Parathyroid adenoma (tissue), 2 donors: ENCODE data around the gene LEFTY2.

Experiments used
- H2AFZ ChIP-seq: fragments of 300-600 bp; sonication (generic); one replicate; pipeline ENCODE4 v1.7.0; 2017; ENCODE audit warnings: antibody characterized with exemption, mild to moderate bottlenecking
- H3K27ac ChIP-seq: fragments of 300-600 bp; sonication (generic); one replicate; pipeline ENCODE4 v1.7.0; 2017
- H3K27me3 ChIP-seq: fragments of 300-600 bp; sonication (generic); one replicate; pipeline ENCODE4 v1.7.0; 2017; ENCODE audit warnings: low read length; ENCODE audit not compliant: control insufficient read depth, insufficient read depth
- H3K36me3 ChIP-seq: fragments of 300-600 bp; sonication (generic); one replicate; pipeline ENCODE4 v1.7.0; 2017; ENCODE audit warnings: low read length; ENCODE audit not compliant: control insufficient read depth, insufficient read depth
- H3K4me1 ChIP-seq: fragments of 300-600 bp; sonication (generic); one replicate; pipeline ENCODE4 v1.7.0; 2017; ENCODE audit warnings: control low read depth
- H3K4me2 ChIP-seq: fragments of 300-600 bp; sonication (generic); one replicate; pipeline ENCODE4 v1.7.0; 2017; ENCODE audit warnings: low read length
- H3K4me3 ChIP-seq: fragments of 300-600 bp; sonication (generic); one replicate; pipeline ENCODE4 v1.7.0; 2017; ENCODE audit warnings: low read depth, low read length
- H3K79me2 ChIP-seq: fragments of 300-600 bp; sonication (generic); one replicate; pipeline ENCODE4 v1.7.0; 2017; ENCODE audit warnings: control low read depth
- H3K9ac ChIP-seq: fragments of 300-600 bp; sonication (generic); one replicate; pipeline ENCODE4 v1.7.0; 2017; ENCODE audit warnings: mild to moderate bottlenecking
- H3K9me3 ChIP-seq: fragments of 300-600 bp; sonication (generic); one replicate; pipeline ENCODE4 v1.7.0; 2017; ENCODE audit warnings: low read length; ENCODE audit not compliant: control insufficient read depth
- TF ChIP-seq, protein P1 (sequence below): fragments of 300-600 bp; sonication (generic); IDR thresholded peaks from one replicate; pipeline ENCODE4 v1.7.0; 2017; ENCODE audit warnings: antibody characterized with exemption, mild to moderate bottlenecking
- donor health status: primary hyperparathyroidism.

LEFTY2 gene

DNA sequence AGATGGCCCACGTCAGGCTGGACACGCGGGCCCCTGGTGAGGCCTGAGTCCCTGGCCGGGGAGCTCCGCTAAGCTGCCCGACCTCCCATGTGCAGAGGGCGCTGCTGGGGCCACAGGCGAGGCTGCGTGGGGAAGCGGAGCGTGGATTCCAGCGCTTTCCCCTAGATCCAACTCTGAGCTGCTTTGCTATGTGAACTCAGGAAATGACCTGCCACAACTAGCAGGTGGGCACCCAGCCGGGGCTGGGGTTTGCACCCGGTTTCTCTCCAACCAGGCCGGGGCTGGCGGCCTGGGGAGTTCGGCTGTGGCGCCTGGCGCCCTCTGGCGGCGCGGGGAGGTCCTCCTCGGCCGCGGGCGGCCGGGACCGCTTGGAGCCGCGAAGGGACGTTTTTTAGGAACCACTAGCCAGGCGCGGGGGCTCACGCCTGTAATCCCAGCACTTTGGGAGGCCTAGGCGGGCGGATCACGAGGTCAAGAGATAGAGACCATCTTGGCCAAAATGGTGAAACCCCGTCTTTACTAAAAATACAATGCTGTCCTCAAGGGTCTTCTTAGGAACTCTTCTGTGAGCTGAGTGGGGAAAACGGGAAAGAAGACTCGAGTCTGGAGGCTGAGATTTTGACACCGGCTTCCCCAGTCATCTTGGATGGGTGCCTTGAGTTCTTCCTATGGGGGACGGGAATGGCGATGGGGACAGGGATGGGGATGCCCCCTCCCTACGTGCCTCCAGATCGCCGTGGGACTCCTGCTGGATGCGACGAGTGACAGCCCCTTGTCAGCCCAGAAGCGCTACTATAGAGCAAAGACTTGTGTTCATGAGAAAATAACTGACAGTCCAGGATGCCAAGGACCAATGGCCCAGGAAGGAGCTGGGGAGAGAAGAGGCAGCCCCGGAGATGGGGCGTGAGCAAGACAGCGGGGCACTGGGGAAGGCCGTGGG is 29.6 kb downstream of the LEFTY2 start:
- H3K9me3 ChIP-seq: no peaks in the 10 kb centered on the region
- H3K36me3 ChIP-seq: no peaks in the 10 kb centered on the region
- H3K4me1 ChIP-seq: no peaks in the 10 kb centered on the region
- H2AFZ ChIP-seq: peak overlapping the region; percentile 20
- H3K4me3 ChIP-seq: no peak overlapping the region
- no peak overlapping the region for H3K27ac ChIP-seq
- TF ChIP-seq, protein P1, sequence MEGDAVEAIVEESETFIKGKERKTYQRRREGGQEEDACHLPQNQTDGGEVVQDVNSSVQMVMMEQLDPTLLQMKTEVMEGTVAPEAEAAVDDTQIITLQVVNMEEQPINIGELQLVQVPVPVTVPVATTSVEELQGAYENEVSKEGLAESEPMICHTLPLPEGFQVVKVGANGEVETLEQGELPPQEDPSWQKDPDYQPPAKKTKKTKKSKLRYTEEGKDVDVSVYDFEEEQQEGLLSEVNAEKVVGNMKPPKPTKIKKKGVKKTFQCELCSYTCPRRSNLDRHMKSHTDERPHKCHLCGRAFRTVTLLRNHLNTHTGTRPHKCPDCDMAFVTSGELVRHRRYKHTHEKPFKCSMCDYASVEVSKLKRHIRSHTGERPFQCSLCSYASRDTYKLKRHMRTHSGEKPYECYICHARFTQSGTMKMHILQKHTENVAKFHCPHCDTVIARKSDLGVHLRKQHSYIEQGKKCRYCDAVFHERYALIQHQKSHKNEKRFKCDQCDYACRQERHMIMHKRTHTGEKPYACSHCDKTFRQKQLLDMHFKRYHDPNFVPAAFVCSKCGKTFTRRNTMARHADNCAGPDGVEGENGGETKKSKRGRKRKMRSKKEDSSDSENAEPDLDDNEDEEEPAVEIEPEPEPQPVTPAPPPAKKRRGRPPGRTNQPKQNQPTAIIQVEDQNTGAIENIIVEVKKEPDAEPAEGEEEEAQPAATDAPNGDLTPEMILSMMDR: peak; percentile 75
- no peak overlapping the region for H3K4me2 ChIP-seq
- no peak overlapping the region for H3K9ac ChIP-seq
- no peaks in the 10 kb centered on the region for H3K79me2 ChIP-seq
- H3K27me3 ChIP-seq: no peaks in the 10 kb centered on the region

DNA sequence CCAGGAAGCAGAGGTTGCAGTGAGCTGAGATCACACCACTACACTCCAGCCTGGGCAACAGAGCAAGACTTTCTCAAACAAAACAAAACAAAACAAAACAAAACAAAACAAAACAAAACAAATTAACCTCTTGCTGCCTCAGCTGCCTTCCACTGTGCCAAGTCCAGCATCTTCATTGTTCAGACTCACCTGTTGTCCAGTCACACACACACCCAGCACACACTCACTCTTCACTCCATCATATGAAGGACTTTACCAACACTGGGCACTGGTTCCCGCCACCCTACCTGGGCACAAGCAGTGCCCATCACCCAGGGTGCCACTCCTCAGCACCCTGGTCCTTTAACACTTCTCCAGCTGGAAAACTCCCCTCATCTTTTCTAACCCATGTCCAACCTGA is 31.5 kb downstream of the LEFTY2 start:
- TF ChIP-seq, protein P1: no peak
- Histone ChIP-seq H3K79me2 (no peaks in the 10 kb centered on the region), H3K36me3 (no peaks in the 10 kb centered on the region), H2AFZ (no peak overlapping the region), H3K27ac (no peak overlapping the region), H3K9ac (no peak overlapping the region), H3K4me2 (no peak overlapping the region), H3K9me3 (no peaks in the 10 kb centered on the region), H3K4me1 (no peaks in the 10 kb centered on the region), H3K27me3 (no peaks in the 10 kb centered on the region), H3K4me3 (no peak overlapping the region)

DNA sequence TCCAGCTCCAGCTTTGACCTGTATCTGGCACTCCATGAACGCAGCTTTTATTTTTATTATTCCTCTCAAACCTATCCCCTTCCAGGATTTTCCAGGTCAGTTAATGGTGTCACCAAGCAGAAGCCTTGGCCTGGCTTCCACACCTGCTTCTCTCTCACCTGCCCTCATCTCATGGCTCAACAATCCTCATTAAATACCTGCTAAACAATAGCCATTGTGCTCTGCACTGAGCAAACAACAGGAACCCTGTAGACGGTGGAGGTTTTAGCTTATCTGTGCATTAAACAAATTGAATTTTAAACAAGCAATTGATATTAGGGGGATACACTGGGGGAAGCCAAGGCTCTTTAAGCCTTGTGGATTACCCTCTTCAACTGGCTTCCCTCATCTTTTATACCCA is 32.2 kb downstream of the LEFTY2 start:
- H3K36me3 ChIP-seq: no peaks in the 10 kb centered on the region
- no peak overlapping the region for H3K4me2 ChIP-seq
- no peak overlapping the region for H2AFZ ChIP-seq
- H3K9me3 ChIP-seq: no peaks in the 10 kb centered on the region
- H3K4me1 ChIP-seq: no peaks in the 10 kb centered on the region
- H3K27ac ChIP-seq: no peak overlapping the region
- no peak overlapping the region for H3K4me3 ChIP-seq
- TF ChIP-seq, protein P1: no peak
- H3K27me3 ChIP-seq: no peaks in the 10 kb centered on the region
- H3K79me2 ChIP-seq: no peaks in the 10 kb centered on the region
- H3K9ac ChIP-seq: no peak overlapping the region

DNA sequence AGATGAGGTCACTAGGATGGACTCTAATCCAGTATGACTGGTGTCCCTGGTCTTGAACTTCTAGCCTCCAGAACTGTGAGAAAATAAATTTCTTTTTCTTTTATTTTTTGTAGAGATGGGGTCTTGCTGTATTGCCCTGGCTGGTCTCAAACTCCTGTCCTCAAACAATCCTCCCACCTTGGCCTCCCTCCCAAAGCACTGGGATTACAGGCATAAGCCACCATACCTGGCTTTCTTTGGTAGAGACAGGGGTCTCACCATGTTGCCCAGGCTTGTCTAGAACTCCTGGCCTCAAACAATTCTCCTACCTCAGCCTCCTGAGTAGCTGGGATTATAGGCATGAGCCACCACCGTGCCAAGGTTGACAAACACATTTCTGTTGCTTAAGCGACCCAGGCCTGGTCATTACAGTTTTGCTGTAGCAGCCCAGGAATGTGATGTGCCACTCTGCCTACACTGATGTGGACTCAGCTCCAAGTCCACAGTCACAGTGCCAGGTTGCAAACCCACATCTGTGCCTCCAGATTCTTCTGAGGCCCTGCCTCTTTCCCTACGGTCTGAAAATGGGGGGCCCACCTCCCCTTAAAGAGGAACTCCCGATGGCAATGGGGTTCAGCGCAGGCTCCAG is 32.9 kb downstream of the LEFTY2 start:
- Histone ChIP-seq H2AFZ (no peak overlapping the region), H3K9ac (no peak overlapping the region), H3K9me3 (no peaks in the 10 kb centered on the region), H3K4me1 (no peaks in the 10 kb centered on the region), H3K36me3 (no peaks in the 10 kb centered on the region), H3K27ac (no peak overlapping the region), H3K4me3 (no peak overlapping the region), H3K4me2 (no peak overlapping the region), H3K79me2 (no peaks in the 10 kb centered on the region), H3K27me3 (no peaks in the 10 kb centered on the region)
- TF ChIP-seq, protein P1: no peak
